ENCODE measurements around the gene IFIT1B. TPM values are rescaled to one million over a fixed set of nuclear protein-coding genes. Genes with fewer than 3 reads are reported as not detected.

IFIT1B gene
- total RNA-seq, 1 experiment from 2014 or later, result not detected

DNA sequence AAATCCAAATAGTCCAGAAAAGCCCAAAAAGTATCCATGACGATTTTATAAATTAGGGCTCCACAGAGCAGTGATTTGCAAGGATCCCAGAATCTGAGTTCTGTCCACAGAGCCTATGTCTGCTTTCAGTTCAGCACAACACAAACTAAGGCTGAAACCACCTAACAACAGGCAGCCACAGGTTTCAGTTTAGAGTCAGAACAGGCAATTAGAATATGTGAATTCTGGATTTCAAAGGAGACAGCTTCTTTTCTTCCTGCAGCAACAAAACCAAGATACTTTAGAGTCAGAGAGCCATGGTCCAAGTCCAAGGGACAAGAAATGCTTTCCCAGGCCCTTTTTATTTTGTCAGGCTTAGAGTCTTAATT, 26.5 kb upstream of the IFIT1B start:
- no peaks in the 10 kb centered on the region for H3K36me3 ChIP-seq (ENCODE audit: low read depth)
- H3K79me2 ChIP-seq (ENCODE audit: low read depth), result no peaks in the 10 kb centered on the region
- H3K27me3 ChIP-seq (ENCODE audit: insufficient read depth, low read depth), result no peaks in the 10 kb centered on the region
- H3K4me3 ChIP-seq, result peak overlapping the region; percentile 32; the same call in 1 of the 2 replicates
- DNase-seq, result peak in 1 of 2 experiments; percentile 37
- peaks cover 38% of the 10 kb centered on the region for H3F3A ChIP-seq (ENCODE audit: insufficient read depth, low read depth)
- peak overlapping the region; percentile 50; the same call in 1 of the 2 replicates for H2AFZ ChIP-seq
- no peak for TF ChIP-seq EZH2 (IDR thresholded peaks at IDR 0.05; ENCODE audit: low read depth)
- TF ChIP-seq, protein P1, sequence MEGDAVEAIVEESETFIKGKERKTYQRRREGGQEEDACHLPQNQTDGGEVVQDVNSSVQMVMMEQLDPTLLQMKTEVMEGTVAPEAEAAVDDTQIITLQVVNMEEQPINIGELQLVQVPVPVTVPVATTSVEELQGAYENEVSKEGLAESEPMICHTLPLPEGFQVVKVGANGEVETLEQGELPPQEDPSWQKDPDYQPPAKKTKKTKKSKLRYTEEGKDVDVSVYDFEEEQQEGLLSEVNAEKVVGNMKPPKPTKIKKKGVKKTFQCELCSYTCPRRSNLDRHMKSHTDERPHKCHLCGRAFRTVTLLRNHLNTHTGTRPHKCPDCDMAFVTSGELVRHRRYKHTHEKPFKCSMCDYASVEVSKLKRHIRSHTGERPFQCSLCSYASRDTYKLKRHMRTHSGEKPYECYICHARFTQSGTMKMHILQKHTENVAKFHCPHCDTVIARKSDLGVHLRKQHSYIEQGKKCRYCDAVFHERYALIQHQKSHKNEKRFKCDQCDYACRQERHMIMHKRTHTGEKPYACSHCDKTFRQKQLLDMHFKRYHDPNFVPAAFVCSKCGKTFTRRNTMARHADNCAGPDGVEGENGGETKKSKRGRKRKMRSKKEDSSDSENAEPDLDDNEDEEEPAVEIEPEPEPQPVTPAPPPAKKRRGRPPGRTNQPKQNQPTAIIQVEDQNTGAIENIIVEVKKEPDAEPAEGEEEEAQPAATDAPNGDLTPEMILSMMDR (conservative IDR thresholded peaks at IDR 0.05), result no peak
- CTCF ChIA-PET, result interaction anchor here (0.9 kb wide), 1 partner anchor 292 kb away, joined by 5 read pairs; no protein-coding TSS in a partner anchor
- intact Hi-C loops (cut with micrococcal nuclease; ENCODE audit: unreplicated experiment), result no loop called here
- POLR2A ChIA-PET (ENCODE audit: unreplicated experiment), result interaction anchor here (0.6 to 1.2 kb wide), 4 partner anchors 18 to 73 kb away, joined by 3 to 15 read pairs (median 6); no protein-coding TSS in a partner anchor
- peaks cover 43% of the 10 kb centered on the region for H3K4me1 ChIP-seq (replicated peaks; ENCODE audit: insufficient read depth)
- no peaks in the 10 kb centered on the region for H4K20me1 ChIP-seq (ENCODE audit: insufficient read depth)
- H3K4me2 ChIP-seq, result peak overlapping the region; percentile 74
- H3K9me2 ChIP-seq (ENCODE audit: insufficient read depth), result no peaks in the 10 kb centered on the region
- peak overlapping the region; percentile 100 for H3K27ac ChIP-seq
- H3K9me3 ChIP-seq (ENCODE audit: insufficient read depth, low read depth), result no peaks in the 10 kb centered on the region
- BruUV-seq (replicated peaks), result TSS peak; percentile 87

DNA sequence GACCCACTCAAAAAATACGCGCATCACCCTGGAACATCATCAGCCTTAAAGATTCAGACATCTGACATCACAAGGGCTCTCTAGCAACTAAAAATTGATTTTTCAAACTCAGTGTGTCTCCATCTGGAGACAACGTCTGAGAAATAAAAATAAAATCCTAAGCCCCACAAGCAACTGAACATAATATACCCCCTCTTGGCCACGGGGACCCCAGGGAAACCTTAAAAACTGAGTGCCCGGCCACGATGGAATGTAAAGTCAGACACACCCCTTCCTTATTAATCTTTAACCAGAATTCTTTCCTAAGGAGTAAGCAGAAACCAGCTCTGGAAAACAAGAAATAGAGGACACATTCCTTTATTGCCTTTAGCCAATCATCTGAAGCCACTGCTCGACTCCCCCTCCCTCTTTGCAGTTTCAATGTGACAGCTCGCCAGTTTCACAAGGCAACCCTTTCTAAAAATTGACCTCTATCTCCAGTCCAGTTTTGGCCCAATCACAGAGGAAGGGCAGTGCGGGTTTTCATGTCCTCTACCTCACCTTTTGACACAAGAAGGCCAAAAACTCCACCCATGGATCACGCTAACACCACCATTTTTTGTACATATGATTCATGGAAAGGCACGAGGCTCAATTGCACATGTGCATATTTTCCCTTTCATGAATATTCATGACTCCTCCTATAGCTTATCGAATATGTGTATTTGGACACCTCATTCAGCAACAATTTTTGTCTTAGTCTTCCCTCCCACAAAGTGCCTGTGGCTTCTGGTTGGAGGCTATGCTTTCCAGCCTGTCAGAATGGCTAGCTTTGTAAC, 25.9 kb upstream of the IFIT1B start:
- H3K4me1 ChIP-seq (replicated peaks; ENCODE audit: insufficient read depth), result peaks cover 37% of the 10 kb centered on the region
- peak overlapping the region; percentile 50; the same call in 1 of the 2 replicates for H2AFZ ChIP-seq
- intact Hi-C loops (cut with micrococcal nuclease; ENCODE audit: unreplicated experiment), result loop anchor here (1.0 kb wide), 2 partner anchors 74 to 90 kb away; no protein-coding TSS in a partner anchor
- peak; percentile 76 to 95 for DNase-seq
- TF ChIP-seq, protein P1 (conservative IDR thresholded peaks at IDR 0.05), result no peak
- no peak for TF ChIP-seq EZH2 (IDR thresholded peaks at IDR 0.05; ENCODE audit: low read depth)
- BruUV-seq (replicated peaks), result no TSS peak
- H3K4me2 ChIP-seq, result peak overlapping the region; percentile 74
- no peaks in the 10 kb centered on the region for H3K27me3 ChIP-seq (ENCODE audit: insufficient read depth, low read depth)
- no peaks in the 10 kb centered on the region for H3K9me3 ChIP-seq (ENCODE audit: insufficient read depth, low read depth)
- ChIA-PET POLR2A (ENCODE audit: unreplicated experiment) (interaction anchor here (0.5 to 1.2 kb wide), 10 partner anchors 18 to 1195 kb away, joined by 3 to 15 read pairs (median 4); no protein-coding TSS in a partner anchor), CTCF (interaction anchor here (0.9 kb wide), 1 partner anchor 292 kb away, joined by 5 read pairs; no protein-coding TSS in a partner anchor)
- H3K4me3 ChIP-seq, result peak overlapping the region; percentile 32; the same call in 1 of the 2 replicates
- no peaks in the 10 kb centered on the region for H3K9me2 ChIP-seq (ENCODE audit: insufficient read depth)
- H4K20me1 ChIP-seq (ENCODE audit: insufficient read depth), result no peaks in the 10 kb centered on the region
- no peaks in the 10 kb centered on the region for H3K79me2 ChIP-seq (ENCODE audit: low read depth)
- H3K36me3 ChIP-seq (ENCODE audit: low read depth), result no peaks in the 10 kb centered on the region
- peak overlapping the region; percentile 100 for H3K27ac ChIP-seq
- H3F3A ChIP-seq (ENCODE audit: insufficient read depth, low read depth), result peaks cover 33% of the 10 kb centered on the region

GRCh38 chr10:89352802-89353201, 25.1 kb upstream of the IFIT1B start:
- CTCF ChIA-PET, result interaction anchor here (0.6 kb wide), 1 partner anchor 94 kb away, joined by 6 read pairs; no protein-coding TSS in a partner anchor
- POLR2A ChIA-PET (ENCODE audit: unreplicated experiment), result interaction anchor here (0.5 to 1.2 kb wide), 5 partner anchors 49 to 106 kb away, joined by 3 to 10 read pairs (median 4); no protein-coding TSS in a partner anchor
- H3K27me3 ChIP-seq (ENCODE audit: insufficient read depth, low read depth), result no peaks in the 10 kb centered on the region
- TSS peak; percentile 89 for BruUV-seq (replicated peaks)
- DNase-seq, result no peak
- H3K36me3 ChIP-seq (ENCODE audit: low read depth), result no peaks in the 10 kb centered on the region
- TF ChIP-seq, protein P1 (conservative IDR thresholded peaks at IDR 0.05), result no peak
- TF ChIP-seq EZH2 (IDR thresholded peaks at IDR 0.05; ENCODE audit: low read depth), result no peak
- peaks cover 30% of the 10 kb centered on the region for H3F3A ChIP-seq (ENCODE audit: insufficient read depth, low read depth)
- intact Hi-C loops (cut with micrococcal nuclease; ENCODE audit: unreplicated experiment), result loop anchor here (1.0 kb wide), 2 partner anchors 75 to 91 kb away; no protein-coding TSS in a partner anchor
- H3K4me2 ChIP-seq, result peak overlapping the region; percentile 74
- H3K4me3 ChIP-seq, result peak overlapping the region; percentile 25; the same call in 1 of the 2 replicates
- no peaks in the 10 kb centered on the region for H3K79me2 ChIP-seq (ENCODE audit: low read depth)
- H3K9me3 ChIP-seq (ENCODE audit: insufficient read depth, low read depth), result no peaks in the 10 kb centered on the region
- H4K20me1 ChIP-seq (ENCODE audit: insufficient read depth), result no peaks in the 10 kb centered on the region
- peak overlapping the region; percentile 100 for H3K27ac ChIP-seq
- no peaks in the 10 kb centered on the region; the same call in 1 of the 2 replicates for H3K9me2 ChIP-seq (ENCODE audit: insufficient read depth)
- peaks cover 30% of the 10 kb centered on the region for H3K4me1 ChIP-seq (replicated peaks; ENCODE audit: insufficient read depth)
- H2AFZ ChIP-seq, result peak overlapping the region; percentile 66

All from PC-9 (cell line).